Breast epithelium (tissue), 3 donors: ENCODE results near the gene VPS41.

Experiments
- POLR2A ChIP-seq: fragments of 450-650 bp; IDR thresholded peaks from one replicate; pipeline ENCODE4 v1.6.1; 2016; ENCODE audit warnings: antibody characterized with exemption, mild to moderate bottlenecking, moderate library complexity
- TF ChIP-seq, protein P1 (sequence below), 3 donors: fragments of 450-650 bp; IDR thresholded peaks; one replicate each; pipeline ENCODE4 v1.5.1; 2016 to 2017; ENCODE audit warnings: antibody characterized with exemption in 3 of 3, mild to moderate bottlenecking in 3 of 3, moderate library complexity in 3 of 3

- TF ChIP-seq, protein P1, sequence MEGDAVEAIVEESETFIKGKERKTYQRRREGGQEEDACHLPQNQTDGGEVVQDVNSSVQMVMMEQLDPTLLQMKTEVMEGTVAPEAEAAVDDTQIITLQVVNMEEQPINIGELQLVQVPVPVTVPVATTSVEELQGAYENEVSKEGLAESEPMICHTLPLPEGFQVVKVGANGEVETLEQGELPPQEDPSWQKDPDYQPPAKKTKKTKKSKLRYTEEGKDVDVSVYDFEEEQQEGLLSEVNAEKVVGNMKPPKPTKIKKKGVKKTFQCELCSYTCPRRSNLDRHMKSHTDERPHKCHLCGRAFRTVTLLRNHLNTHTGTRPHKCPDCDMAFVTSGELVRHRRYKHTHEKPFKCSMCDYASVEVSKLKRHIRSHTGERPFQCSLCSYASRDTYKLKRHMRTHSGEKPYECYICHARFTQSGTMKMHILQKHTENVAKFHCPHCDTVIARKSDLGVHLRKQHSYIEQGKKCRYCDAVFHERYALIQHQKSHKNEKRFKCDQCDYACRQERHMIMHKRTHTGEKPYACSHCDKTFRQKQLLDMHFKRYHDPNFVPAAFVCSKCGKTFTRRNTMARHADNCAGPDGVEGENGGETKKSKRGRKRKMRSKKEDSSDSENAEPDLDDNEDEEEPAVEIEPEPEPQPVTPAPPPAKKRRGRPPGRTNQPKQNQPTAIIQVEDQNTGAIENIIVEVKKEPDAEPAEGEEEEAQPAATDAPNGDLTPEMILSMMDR (IDR thresholded peaks at IDR 0.05), result no peak
- TF ChIP-seq POLR2A, result no peak
Observed at GRCh38 chr7:38909870-38910269, 879 bp upstream of the VPS41 start.
